Astrocyte (in vitro differentiated cells and primary cell): ENCODE data around the gene DHX29. TPM values are rescaled to one million over a fixed set of nuclear protein-coding genes. Genes with fewer than 3 reads are reported as not detected.

ENCODE experiments used
- DNase-seq: peaks from one replicate; pipeline ENCODE4 v3.0.0-alpha.2; 2010; ENCODE audit warnings: low read depth
- FAIRE-seq: peaks from 2 replicates; lab custom pipeline; 2011; peaks lifted over from hg19 to GRCh38; lab: Jason Lieb, UNC
- H2AFZ ChIP-seq: 2 replicates; pipeline ENCODE4 v1.6.0; 2012; ENCODE audit warnings: low read depth, low read length, inconsistent platforms
- H3K27ac ChIP-seq: 2 replicates; pipeline ENCODE4 v1.5.1; 2011; ENCODE audit warnings: low read depth, low read length, inconsistent platforms
- H3K27me3 ChIP-seq: 2 replicates; pipeline ENCODE4 v1.6.0; 2011; ENCODE audit warnings: low read length, inconsistent platforms; ENCODE audit not compliant: insufficient read depth
- H3K36me3 ChIP-seq: 2 replicates; pipeline ENCODE4 v1.5.1; 2011; ENCODE audit warnings: low read length, inconsistent platforms; ENCODE audit not compliant: insufficient read depth
- H3K4me1 ChIP-seq: 2 replicates; pipeline ENCODE4 v1.5.1; 2011; ENCODE audit warnings: low read length, inconsistent platforms; ENCODE audit not compliant: insufficient read depth
- H3K4me2 ChIP-seq: 2 replicates; pipeline ENCODE4 v1.6.0; 2012; ENCODE audit warnings: low read length, inconsistent platforms
- H3K4me3 ChIP-seq: 2 replicates; pipeline ENCODE4 v1.5.1; 2011; ENCODE audit warnings: low read depth, mild to moderate bottlenecking, low read length, inconsistent platforms; ENCODE audit not compliant: insufficient read depth
- H3K79me2 ChIP-seq: 2 replicates; pipeline ENCODE4 v1.6.0; 2012; ENCODE audit warnings: mild to moderate bottlenecking, low read length, inconsistent platforms; ENCODE audit not compliant: insufficient read depth
- H3K9ac ChIP-seq: 2 replicates; pipeline ENCODE4 v1.6.0; 2012; ENCODE audit warnings: mild to moderate bottlenecking, low read length, inconsistent platforms
- H3K9me3 ChIP-seq: 2 replicates; pipeline ENCODE4 v1.5.1; 2012; ENCODE audit warnings: low read depth, mild to moderate bottlenecking, low read length, inconsistent platforms; ENCODE audit not compliant: insufficient read depth
- H4K20me1 ChIP-seq: 2 replicates; pipeline ENCODE4 v1.6.0; 2012; ENCODE audit warnings: low read length, inconsistent platforms; ENCODE audit not compliant: insufficient read depth
- H3K27ac Mint-ChIP-seq: one replicate; pipeline ENCODE4 v1.8.0; 2021; ENCODE audit warnings: mild to moderate bottlenecking, mixed read lengths; ENCODE audit not compliant: unreplicated experiment
- H3K27me3 Mint-ChIP-seq: one replicate; pipeline ENCODE4 v1.8.0; 2021; ENCODE audit warnings: low read depth, mixed read lengths; ENCODE audit not compliant: unreplicated experiment
- H3K36me3 Mint-ChIP-seq: one replicate; pipeline ENCODE4 v1.8.0; 2021; ENCODE audit warnings: low read depth, mixed read lengths; ENCODE audit not compliant: unreplicated experiment
- H3K4me1 Mint-ChIP-seq: one replicate; pipeline ENCODE4 v1.8.0; 2021; ENCODE audit warnings: low read depth, mixed read lengths; ENCODE audit not compliant: unreplicated experiment
- H3K4me3 Mint-ChIP-seq: one replicate; pipeline ENCODE4 v1.8.0; 2021; ENCODE audit warnings: mild to moderate bottlenecking, moderate library complexity, mixed read lengths; ENCODE audit not compliant: unreplicated experiment
- H3K9me3 Mint-ChIP-seq: one replicate; pipeline ENCODE4 v1.8.0; 2021; ENCODE audit warnings: mild to moderate bottlenecking, mixed read lengths; ENCODE audit not compliant: unreplicated experiment
- CTCF ChIP-seq: IDR thresholded peaks from 2 replicates; pipeline ENCODE4 v1.5.1; 2011; ENCODE audit warnings: low read depth, mild to moderate bottlenecking, inconsistent platforms, low read length, moderate library complexity; ENCODE audit not compliant: insufficient read depth
- EZH2 ChIP-seq: IDR thresholded peaks from 2 replicates; pipeline ENCODE4 v1.6.1; 2012; ENCODE audit warnings: mild to moderate bottlenecking, low read length, inconsistent platforms; ENCODE audit not compliant: insufficient read depth
- total RNA-seq: library from RNA; stranded (reverse); gene quantifications from 2 replicates; pipeline ENCODE4 v1.2.1, GENCODE V29; 2021

DHX29 gene
- total RNA-seq, 1 donor from 2014 or later, result 27.0 TPM

DNA sequence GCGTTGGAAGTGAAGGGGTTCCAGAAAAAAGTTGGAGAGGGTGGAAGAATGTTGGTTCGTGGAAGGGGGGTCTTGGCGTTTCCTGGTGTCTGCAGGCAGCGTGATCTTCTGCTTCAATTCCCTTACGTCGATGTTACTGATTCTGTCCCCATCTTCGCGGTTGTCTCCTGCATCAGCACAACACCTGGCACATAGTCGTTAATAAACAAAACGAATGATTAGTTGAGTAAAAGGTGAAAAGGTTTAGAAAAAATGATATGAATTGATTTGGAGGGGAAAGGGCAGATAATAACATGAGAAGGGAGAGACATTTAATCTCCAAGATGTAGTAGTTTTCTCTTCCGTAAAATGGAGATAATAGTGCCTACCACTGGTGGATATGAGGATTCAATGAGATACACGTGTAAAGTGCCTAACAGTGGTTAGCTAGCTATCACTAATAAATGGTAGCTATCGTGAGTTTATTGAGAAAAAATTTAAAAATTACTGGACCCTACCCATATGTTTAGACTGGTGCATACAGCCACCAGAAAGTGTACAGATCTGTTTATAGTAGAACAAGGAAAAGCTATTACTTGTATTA, 851 bp upstream of the DHX29 start:
- Mint-ChIP-seq H3K36me3 (peaks cover 4% of the 10 kb centered on the region), H3K27me3 (no peaks in the 10 kb centered on the region), H3K4me3 (no peak overlapping the region), H3K27ac (no peak overlapping the region), H3K9me3 (no peaks in the 10 kb centered on the region), H3K4me1 (peaks cover 6% of the 10 kb centered on the region)
- peaks cover 13% of the 10 kb centered on the region for H3K4me1 ChIP-seq
- H4K20me1 ChIP-seq, result peaks cover 39% of the 10 kb centered on the region
- peak overlapping the region; percentile 78 for H2AFZ ChIP-seq
- peak overlapping the region; percentile 97 for H3K27ac ChIP-seq
- H3K9me3 ChIP-seq, result no peaks in the 10 kb centered on the region
- peak overlapping the region; percentile 94 for H3K9ac ChIP-seq
- no peaks in the 10 kb centered on the region for H3K27me3 ChIP-seq
- H3K4me3 ChIP-seq, result peak overlapping the region; percentile 98
- H3K4me2 ChIP-seq, result peak overlapping the region; percentile 89
- FAIRE-seq, result no peak
- no peak for TF ChIP-seq EZH2
- TF ChIP-seq CTCF, result peak; percentile 7
- DNase-seq, result no peak
- no peaks in the 10 kb centered on the region for H3K36me3 ChIP-seq
- H3K79me2 ChIP-seq, result peaks cover 91% of the 10 kb centered on the region

- peaks cover 89% of the 10 kb centered on the region for H3K79me2 ChIP-seq
- H3K4me1 Mint-ChIP-seq, result peaks cover 6% of the 10 kb centered on the region
- no peak overlapping the region for H3K4me3 Mint-ChIP-seq
- no peaks in the 10 kb centered on the region for H3K9me3 ChIP-seq
- H3K27ac Mint-ChIP-seq, result no peak overlapping the region
- H3K36me3 ChIP-seq, result no peaks in the 10 kb centered on the region
- peaks cover 9% of the 10 kb centered on the region for H3K36me3 Mint-ChIP-seq
- TF ChIP-seq CTCF (no peak), EZH2 (no peak)
- no peak for FAIRE-seq
- H3K27ac ChIP-seq, result peak overlapping the region; percentile 97
- no peak for DNase-seq
- no peaks in the 10 kb centered on the region for H3K27me3 Mint-ChIP-seq
- H3K27me3 ChIP-seq, result no peaks in the 10 kb centered on the region
- H3K4me1 ChIP-seq, result peaks cover 13% of the 10 kb centered on the region
- H3K9me3 Mint-ChIP-seq, result peaks cover 4% of the 10 kb centered on the region
- peak overlapping the region; percentile 98 for H3K4me3 ChIP-seq
- H3K9ac ChIP-seq, result peak overlapping the region; percentile 94
- peaks cover 40% of the 10 kb centered on the region for H4K20me1 ChIP-seq
- peak overlapping the region; percentile 89 for H3K4me2 ChIP-seq
- peak overlapping the region; percentile 78 for H2AFZ ChIP-seq
These were observed 682 bp downstream of the DHX29 start for GRCh38 chr5:55306641-55307382.

DNA sequence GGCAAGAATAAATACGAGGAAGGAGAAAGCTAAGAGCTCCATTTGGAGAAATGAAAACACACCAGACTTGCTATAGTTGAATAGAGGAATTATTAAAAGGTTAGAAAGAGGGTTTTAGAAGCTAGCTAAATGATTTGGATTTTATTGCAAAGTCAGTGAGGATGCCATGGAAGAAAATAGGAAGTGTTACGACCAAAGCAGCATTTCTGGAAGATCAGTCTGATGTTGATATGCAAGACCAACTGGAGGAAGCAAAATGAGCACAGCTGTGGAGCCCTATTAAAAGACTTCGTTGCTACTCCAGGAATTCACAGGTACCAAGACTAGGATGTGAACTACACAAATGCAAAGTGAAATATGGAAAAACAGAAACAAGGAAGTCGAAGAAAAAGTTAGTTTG, 2.1 kb downstream of the DHX29 start:
- FAIRE-seq, result peak; percentile 23

More for the DNA sequence above, 2.1 kb downstream of the DHX29 start:
- peak overlapping the region; percentile 98 for H3K4me3 ChIP-seq
- Mint-ChIP-seq H3K36me3 (peaks cover 14% of the 10 kb centered on the region), H3K4me1 (peaks cover 6% of the 10 kb centered on the region), H3K4me3 (no peak overlapping the region), H3K27me3 (no peaks in the 10 kb centered on the region), H3K9me3 (peaks cover 4% of the 10 kb centered on the region), H3K27ac (no peak overlapping the region)
- H2AFZ ChIP-seq, result no peak overlapping the region
- H3K9ac ChIP-seq, result peak overlapping the region; percentile 94
- no peak for DNase-seq
- no peak overlapping the region for H3K27ac ChIP-seq
- H3K9me3 ChIP-seq, result no peaks in the 10 kb centered on the region
- TF ChIP-seq CTCF (no peak), EZH2 (no peak)
- peaks cover 6% of the 10 kb centered on the region for H3K36me3 ChIP-seq
- no peaks in the 10 kb centered on the region for H3K27me3 ChIP-seq
- peaks cover 13% of the 10 kb centered on the region for H3K4me1 ChIP-seq
- H4K20me1 ChIP-seq, result peaks cover 40% of the 10 kb centered on the region
- H3K79me2 ChIP-seq, result peaks cover 88% of the 10 kb centered on the region
- peak overlapping the region; percentile 89 for H3K4me2 ChIP-seq
